ENCODE results near the gene CHAF1A.
A peak's percentile ranks its signal among the peaks of the same experiment; 100 is the strongest.

The CHAF1A gene

DNA sequence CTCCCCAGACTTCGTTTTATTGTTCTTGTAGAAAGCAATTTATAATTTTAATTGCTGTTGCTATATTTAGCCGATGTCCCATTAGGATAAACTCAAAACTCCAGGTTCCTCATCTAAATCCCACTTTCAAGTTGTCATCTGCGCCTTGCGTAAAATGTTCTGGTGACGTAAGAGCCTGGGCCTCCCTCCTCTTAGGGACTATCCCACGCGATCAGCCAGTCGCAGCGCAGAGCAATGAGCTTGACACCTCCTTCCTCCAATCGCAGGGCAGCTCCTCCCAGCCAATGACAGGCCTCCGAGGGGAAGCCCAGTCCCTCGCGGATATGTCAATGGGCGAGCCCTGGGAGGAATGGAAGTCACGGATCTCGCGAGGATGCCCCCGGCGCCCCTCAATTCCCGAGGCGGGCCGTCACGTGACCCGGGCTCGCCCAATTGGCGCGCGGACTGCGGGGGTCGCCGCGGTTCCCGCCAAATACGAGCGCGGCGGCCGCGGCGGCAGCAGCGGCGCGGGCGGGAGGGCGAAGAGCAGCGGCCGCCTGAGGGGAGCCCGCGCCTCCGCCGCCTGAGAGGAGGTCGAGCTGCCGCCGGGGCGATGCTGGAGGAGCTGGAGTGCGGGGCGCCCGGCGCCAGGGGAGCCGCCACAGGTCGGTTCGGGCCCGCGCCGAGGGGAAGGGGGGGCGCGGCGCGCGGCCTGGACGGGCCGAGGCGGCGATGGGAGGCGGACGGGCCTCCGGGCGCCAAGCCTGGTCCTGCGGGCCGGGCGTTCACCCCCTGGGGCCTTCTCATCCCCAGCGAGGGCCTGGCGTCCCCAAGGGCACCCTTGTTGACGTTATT, at the start of gene CHAF1A:
Gene CHAF1A (plus strand): TSS at position 470 of the 834 bp plus-strand sequence. CDS start 123 bp downstream, at position 593.
- TF ChIP-seq CTCF (IDR thresholded peaks at IDR 0.05): no peak

- TF ChIP-seq CTCF (IDR thresholded peaks at IDR 0.05): peak; percentile 87
Measured at GRCh38 chr19:4352701-4353121, 49.7 kb upstream of the CHAF1A start.

- no peak for TF ChIP-seq CTCF (IDR thresholded peaks at IDR 0.05)
Measured at GRCh38 chr19:4354282-4354681, 48.2 kb upstream of the CHAF1A start.

DNA sequence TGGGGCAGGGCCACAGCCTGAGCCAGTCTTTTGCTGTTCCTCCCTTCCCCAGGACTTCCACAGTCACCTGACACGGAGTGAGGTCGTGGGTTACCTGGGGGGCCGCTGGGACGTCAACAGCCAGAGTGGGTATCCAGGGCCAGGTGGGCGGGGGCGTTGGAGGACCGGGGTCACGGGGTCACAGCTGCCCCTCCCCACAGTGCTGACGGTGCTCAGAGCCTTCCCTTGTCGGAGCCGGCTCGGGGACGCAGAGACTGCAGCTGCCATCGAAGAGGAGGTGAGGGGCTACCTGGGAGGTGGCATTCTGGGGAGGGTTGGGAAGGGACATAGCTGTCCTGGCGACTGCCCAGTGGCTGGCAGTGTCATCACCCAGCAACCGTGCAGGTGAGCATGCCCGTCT, 47.5 kb upstream of the CHAF1A start:
- no peak for TF ChIP-seq CTCF (IDR thresholded peaks at IDR 0.05)

DNA sequence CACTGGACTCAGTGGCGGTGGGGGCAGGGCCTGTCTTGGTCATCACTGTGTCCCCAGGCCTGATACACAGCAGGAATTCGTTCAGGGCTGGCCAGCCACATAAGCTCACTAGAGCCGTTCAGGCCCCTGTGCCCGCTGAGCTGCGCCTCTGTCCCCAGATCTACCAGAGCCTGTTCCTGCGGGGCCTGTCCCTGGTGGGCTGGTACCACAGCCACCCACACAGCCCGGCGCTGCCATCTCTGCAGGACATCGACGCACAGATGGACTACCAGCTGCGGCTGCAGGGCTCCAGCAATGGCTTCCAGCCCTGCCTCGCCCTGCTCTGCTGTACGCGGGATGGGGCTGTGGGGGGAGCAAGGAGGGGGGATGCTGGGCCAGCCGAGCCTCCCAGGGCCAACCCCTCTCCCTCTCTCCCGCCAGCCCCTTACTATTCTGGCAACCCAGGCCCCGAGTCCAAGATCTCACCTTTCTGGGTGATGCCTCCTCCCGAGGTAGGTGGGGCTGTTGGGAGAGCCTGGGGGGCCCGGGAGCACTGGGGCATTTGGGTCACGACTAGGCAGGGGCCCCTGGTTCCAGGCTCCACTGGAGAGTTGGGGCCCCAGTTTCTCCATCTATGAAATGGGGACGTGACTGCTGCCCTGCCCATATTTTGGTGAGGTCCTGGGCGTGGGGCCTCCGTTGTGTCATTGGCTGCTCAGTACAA, 45.2 kb upstream of the CHAF1A start:
- no peak for TF ChIP-seq CTCF (IDR thresholded peaks at IDR 0.05)

DNA sequence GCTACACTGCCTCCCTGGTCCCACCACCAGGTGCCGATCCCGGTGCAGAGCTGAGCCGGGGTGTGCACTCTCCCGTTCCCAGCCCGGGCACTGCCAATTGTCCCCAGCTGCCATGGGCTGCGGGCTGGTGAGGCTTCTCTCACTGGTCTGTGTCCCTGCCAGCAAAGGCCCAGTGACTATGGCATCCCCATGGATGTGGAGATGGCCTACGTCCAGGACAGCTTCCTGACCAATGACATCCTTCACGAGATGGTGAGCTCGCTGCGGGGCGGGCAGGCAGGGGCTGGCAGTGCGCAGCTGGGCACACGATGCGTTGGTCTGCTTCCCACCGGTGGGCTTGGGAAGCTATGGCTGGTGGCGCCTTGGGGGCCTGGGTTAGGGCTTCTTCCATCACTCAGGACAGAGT, 44.5 kb upstream of the CHAF1A start:
- no peak for TF ChIP-seq CTCF (IDR thresholded peaks at IDR 0.05)

- TF ChIP-seq CTCF (IDR thresholded peaks at IDR 0.05): no peak
Measured at GRCh38 chr19:4358709-4359626, 43.5 kb upstream of the CHAF1A start.

Data from LNCAP (cell line).